PC-3 (cell line): ENCODE measurements around the gene FMNL3.

ENCODE experiments used
- CTCF ChIP-seq: fragments of 300-600 bp; sonication (generic); conservative IDR thresholded peaks from 2 replicates; pipeline ENCODE4 v1.5.1; 2017; ENCODE audit warnings: antibody characterized with exemption, low read depth, mild to moderate bottlenecking, low read length
- EZH2 ChIP-seq: fragments of 300-600 bp; sonication (generic); IDR thresholded peaks from one replicate; pipeline ENCODE4 v1.6.1; 2017; ENCODE audit warnings: antibody characterized with exemption, mild to moderate bottlenecking, low read length; ENCODE audit not compliant: unreplicated experiment
- EZH2phosphoT487 ChIP-seq: fragments of 300-600 bp; sonication (generic); IDR thresholded peaks from 2 replicates; pipeline ENCODE4 v1.6.1; 2018; ENCODE audit warnings: mild to moderate bottlenecking, antibody characterized with exemption, low read length, borderline replicate concordance

GRCh38 chr12:49618576-49618975 lies 88.6 kb downstream of the FMNL3 start:
- no peak for TF ChIP-seq CTCF
- no peak for TF ChIP-seq EZH2phosphoT487
- TF ChIP-seq EZH2: no peak
